Measurements from ENCODE around the gene MYLK4.

DNA sequence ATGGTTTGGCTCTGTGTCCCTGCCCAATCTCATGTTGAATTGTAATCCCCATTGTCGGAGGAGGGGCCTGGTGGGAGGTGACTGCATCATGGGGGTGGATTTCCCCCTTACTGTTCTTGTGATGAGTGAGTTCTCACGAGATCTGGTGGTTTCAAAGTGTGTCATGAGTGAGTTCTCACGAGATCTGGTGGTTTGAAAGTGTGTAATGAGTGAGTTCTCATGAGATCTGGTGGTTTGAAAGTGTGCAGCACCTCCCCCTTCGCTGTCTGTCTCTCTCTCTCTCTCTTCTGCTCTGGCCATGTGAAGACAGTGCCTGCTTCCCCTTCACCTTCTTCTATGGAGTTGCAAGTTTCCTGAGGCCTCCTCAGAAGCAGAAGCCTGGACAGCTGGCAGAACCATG lies 87.6 kb downstream of the MYLK4 start:
- TF ChIP-seq POLR2A (IDR thresholded peaks at IDR 0.05; ENCODE audit: low read length) = no peak
- no peak for TF ChIP-seq GATA1 (IDR thresholded peaks at IDR 0.05; ENCODE audit: low read depth, low read length)
